GM18508 (cell line): Measurements from ENCODE around the gene AVL9.
"Not testable (repeated sequence)": the region's sequence is repeated elsewhere in the genome, so short reads cannot be mapped to it uniquely, and the experiment has no call there.

Experiments
- ATAC-seq: cut with Tn5 transposase; IDR thresholded peaks from one replicate; pipeline ENCODE4 v1.9.1; 2021; ENCODE audit warnings: moderate number of reproducible peaks; ENCODE audit not compliant: insufficient read depth, unreplicated experiment

Gene AVL9

GRCh38 chr7:32495298-32496051 is at the start of gene AVL9:
TSS of gene AVL9 (plus strand) at chr7:32495489. CDS start at chr7:32495710, 221 bp downstream.
- ATAC-seq = peak; percentile 65

- no peak for ATAC-seq
Observed at GRCh38 chr7:32447218-32447617, 48.1 kb upstream of the AVL9 start.

- ATAC-seq = no peak
Observed at GRCh38 chr7:32453341-32454011, 41.8 kb upstream of the AVL9 start.

- ATAC-seq = no peak
Observed at GRCh38 chr7:32458025-32458424, 37.3 kb upstream of the AVL9 start.

- no peak for ATAC-seq
Observed at GRCh38 chr7:32459788-32460187, 35.5 kb upstream of the AVL9 start.

GRCh38 chr7:32461484-32461883 is 33.8 kb upstream of the AVL9 start:
- ATAC-seq = no peak

GRCh38 chr7:32462451-32462850 is 32.8 kb upstream of the AVL9 start:
- ATAC-seq = no peak

- no peak for ATAC-seq
Observed at GRCh38 chr7:32462977-32463376, 32.3 kb upstream of the AVL9 start.

GRCh38 chr7:32464641-32465416 is 30.5 kb upstream of the AVL9 start:
- ATAC-seq = not testable (repeated sequence)

GRCh38 chr7:32470004-32470403 is 25.3 kb upstream of the AVL9 start:
- not testable (repeated sequence) for ATAC-seq

- no peak for ATAC-seq
Observed at GRCh38 chr7:32470871-32471270, 24.4 kb upstream of the AVL9 start.

GRCh38 chr7:32472015-32472414 is 23.3 kb upstream of the AVL9 start:
- no peak for ATAC-seq

GRCh38 chr7:32474008-32474407 is 21.3 kb upstream of the AVL9 start:
- ATAC-seq = no peak

GRCh38 chr7:32476816-32477648 is 18.3 kb upstream of the AVL9 start:
- no peak for ATAC-seq

- no peak for ATAC-seq
Observed at GRCh38 chr7:32477649-32477980, 17.7 kb upstream of the AVL9 start.

GRCh38 chr7:32479574-32480200 is 15.6 kb upstream of the AVL9 start:
- no peak for ATAC-seq

- no peak for ATAC-seq
Observed at GRCh38 chr7:32481176-32481575, 14.1 kb upstream of the AVL9 start.

GRCh38 chr7:32481921-32482320 is 13.4 kb upstream of the AVL9 start:
- ATAC-seq = no peak

GRCh38 chr7:32489788-32490126 is 5.5 kb upstream of the AVL9 start:
- no peak for ATAC-seq
